PC-9 (cell line): ENCODE results near the gene MTURN. TPM values are rescaled to one million over a fixed set of nuclear protein-coding genes. Genes with fewer than 3 reads are reported as not detected.
"Not testable (repeated sequence)": the region's sequence is repeated elsewhere in the genome, so short reads cannot be mapped to it uniquely, and the experiment has no call there.

ENCODE experiments used
- BruUV-seq: library from RNA; stranded (reverse); fragments of 400-500 nt; replicated peaks from 2 replicates; lab custom pipeline; 2021; lab: Mats Ljungman, UMichigan
- CTCF ChIA-PET: fragments of 300-600 bp; sonication (Branson Sonifier 250); formaldehyde crosslinking; loops from one replicate; lab custom pipeline; 2022; ENCODE audit warnings: antibody characterized with exemption; lab: Charles Lee
- POLR2A ChIA-PET: fragments of 300-600 bp; sonication (Branson Sonifier 250); formaldehyde crosslinking; loops from one replicate; lab custom pipeline; 2022; ENCODE audit warnings: antibody characterized with exemption; ENCODE audit not compliant: unreplicated experiment; lab: Charles Lee
- DNase-seq, 2 experiments: peaks; one replicate each; pipeline versions ENCODE4 v3.0.0 to v3.0.0-alpha.2; 2015 to 2022; ENCODE audit warnings: mixed read lengths in 1 of 2
- H2AFZ ChIP-seq: fragments of 200-600 bp; sonication (generic); 2 replicates; pipeline ENCODE4 v1.8.1; 2017; ENCODE audit warnings: antibody characterized with exemption
- H3F3A ChIP-seq: fragments of 200-600 bp; sonication (generic); 2 replicates; pipeline ENCODE4 v1.8.1; 2017; ENCODE audit warnings: antibody characterized with exemption, mild to moderate bottlenecking, low read depth; ENCODE audit not compliant: insufficient read depth
- H3K27ac ChIP-seq: fragments of 200-600 bp; sonication (generic); 2 replicates; pipeline ENCODE4 v1.6.1; 2016; ENCODE audit warnings: mixed run types
- H3K27me3 ChIP-seq: fragments of 200-600 bp; sonication (generic); 2 replicates; pipeline ENCODE4 v1.6.1; 2016; ENCODE audit warnings: low read depth, mixed run types; ENCODE audit not compliant: insufficient read depth
- H3K36me3 ChIP-seq: fragments of 200-600 bp; sonication (generic); 2 replicates; pipeline ENCODE4 v1.6.1; 2016; ENCODE audit warnings: low read depth, mixed run types
- H3K4me1 ChIP-seq: fragments of 200-600 bp; sonication (generic); replicated peaks from 2 replicates; pipeline ENCODE4 v1.6.1; 2016; ENCODE audit warnings: mixed run types; ENCODE audit not compliant: insufficient read depth
- H3K4me2 ChIP-seq: fragments of 200-600 bp; sonication (generic); 2 replicates; pipeline ENCODE4 v1.6.1; 2017; ENCODE audit warnings: mixed run types
- H3K4me3 ChIP-seq: fragments of 200-600 bp; sonication (generic); 2 replicates; pipeline ENCODE4 v1.6.1; 2016; ENCODE audit warnings: mixed run types
- H3K79me2 ChIP-seq: fragments of 200-600 bp; sonication (generic); 2 replicates; pipeline ENCODE4 v1.6.1; 2017; ENCODE audit warnings: low read depth, mixed run types
- H3K9me2 ChIP-seq: fragments of 200-600 bp; sonication (generic); 2 replicates; pipeline ENCODE4 v1.8.1; 2017; ENCODE audit warnings: mild to moderate bottlenecking; ENCODE audit not compliant: insufficient read depth
- H3K9me3 ChIP-seq: fragments of 200-600 bp; sonication (generic); 2 replicates; pipeline ENCODE4 v1.8.1; 2016; ENCODE audit warnings: low read depth; ENCODE audit not compliant: insufficient read depth
- H4K20me1 ChIP-seq: fragments of 200-600 bp; sonication (generic); 2 replicates; pipeline ENCODE4 v1.8.1; 2017; ENCODE audit not compliant: insufficient read depth
- CTCF ChIP-seq: fragments of 200-600 bp; sonication (generic); conservative IDR thresholded peaks from 2 replicates; pipeline ENCODE4 v1.6.1; 2017; ENCODE audit warnings: mixed run types, antibody characterized with exemption, mild to moderate bottlenecking, moderate library complexity
- EZH2 ChIP-seq: fragments of 200-600 bp; sonication (generic); IDR thresholded peaks from 2 replicates; pipeline ENCODE4 v1.8.0; 2017; ENCODE audit warnings: antibody characterized with exemption, low read depth
- intact Hi-C: fragments of 100-400 bp; cut with micrococcal nuclease; formaldehyde crosslinking; loops from one replicate; pipeline ENCODE4 v1.10.0; 2022; ENCODE audit not compliant: unreplicated experiment
- total RNA-seq: library from RNA; stranded (reverse); gene quantifications from 2 replicates; pipeline ENCODE4 v1.2.3, GENCODE V29; 2021

Gene MTURN
- total RNA-seq, 1 experiment from 2014 or later, result 21.6 TPM

- ChIA-PET POLR2A (interaction anchor here (0.6 kb wide), 1 partner anchor 630 kb away, joined by 10 read pairs; no protein-coding TSS in a partner anchor), CTCF (interaction anchor here (0.7 kb wide), 1 partner anchor 654 kb away, joined by 4 read pairs; no protein-coding TSS in a partner anchor)
Measured at GRCh38 chr7:30091987-30092386, 42.8 kb upstream of the MTURN start.

GRCh38 chr7:30093420-30093952 lies 41.3 kb upstream of the MTURN start:
- no peaks in the 10 kb centered on the region for H3F3A ChIP-seq
- H3K4me2 ChIP-seq, result no peak overlapping the region
- H3K4me3 ChIP-seq, result no peak overlapping the region
- H3K79me2 ChIP-seq, result no peaks in the 10 kb centered on the region
- CTCF ChIA-PET, result no interaction called here
- no peaks in the 10 kb centered on the region for H3K9me2 ChIP-seq
- no TSS peak for BruUV-seq
- no peak overlapping the region for H2AFZ ChIP-seq
- DNase-seq, result no peak
- H3K27me3 ChIP-seq, result no peaks in the 10 kb centered on the region
- POLR2A ChIA-PET, result interaction anchor here (0.5 kb wide), 1 partner anchor 224 kb away, joined by 6 read pairs; no protein-coding TSS in a partner anchor
- peaks cover 16% of the 10 kb centered on the region for H3K4me1 ChIP-seq
- intact Hi-C loops, result no loop called here
- no peaks in the 10 kb centered on the region for H4K20me1 ChIP-seq
- no peaks in the 10 kb centered on the region for H3K36me3 ChIP-seq
- no peak overlapping the region for H3K27ac ChIP-seq
- H3K9me3 ChIP-seq, result no peaks in the 10 kb centered on the region
- TF ChIP-seq CTCF, result no peak
- no peak for TF ChIP-seq EZH2

More at GRCh38 chr7:30091987-30092386, 42.8 kb upstream of the MTURN start:
- Histone ChIP-seq H3F3A (no peaks in the 10 kb centered on the region), H3K27me3 (no peaks in the 10 kb centered on the region), H4K20me1 (no peaks in the 10 kb centered on the region), H3K4me2 (peak overlapping the region; percentile 43), H3K9me3 (no peaks in the 10 kb centered on the region), H3K9me2 (no peaks in the 10 kb centered on the region), H3K79me2 (no peaks in the 10 kb centered on the region), H3K4me3 (no peak overlapping the region), H3K4me1 (peaks cover 16% of the 10 kb centered on the region), H3K27ac (peak overlapping the region; percentile 40), H3K36me3 (no peaks in the 10 kb centered on the region), H2AFZ (no peak overlapping the region)
- no TSS peak for BruUV-seq
- intact Hi-C loops, result no loop called here
- TF ChIP-seq EZH2, result no peak
- no peak for TF ChIP-seq CTCF
- DNase-seq, result no peak

DNA sequence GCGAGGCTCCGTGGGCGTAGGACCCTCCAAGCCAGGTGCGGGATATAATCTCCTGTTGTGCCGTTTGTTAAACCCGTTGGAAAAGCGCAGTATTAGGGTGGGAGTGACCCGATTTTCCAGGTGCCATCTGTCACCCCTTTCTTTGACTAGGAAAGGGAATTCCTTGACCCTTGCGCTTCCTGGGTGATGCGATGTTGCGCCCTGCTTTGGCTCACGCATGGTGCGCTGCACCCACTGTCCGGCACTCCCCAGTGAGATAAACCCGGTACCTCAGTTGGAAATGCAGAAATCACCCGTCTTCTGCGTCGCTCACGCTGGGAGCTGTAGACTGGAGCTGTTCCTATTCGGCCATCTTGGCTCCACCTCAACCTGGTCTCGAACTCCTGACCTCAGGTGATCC lies 36.2 kb upstream of the MTURN start:
- intact Hi-C loops, BruUV-seq, CTCF ChIA-PET: not testable (repeated sequence)

More for the DNA sequence above, 36.2 kb upstream of the MTURN start:
- H3K27ac ChIP-seq, H3K79me2 ChIP-seq, H3K9me3 ChIP-seq, H3K27me3 ChIP-seq, H3K4me3 ChIP-seq, H3K4me1 ChIP-seq, H3F3A ChIP-seq, H2AFZ ChIP-seq, DNase-seq, H3K36me3 ChIP-seq, H3K9me2 ChIP-seq, H4K20me1 ChIP-seq, POLR2A ChIA-PET, H3K4me2 ChIP-seq: not testable (repeated sequence)
